ENCODE results near the gene GMPR.
"Not testable (repeated sequence)": the region's sequence is repeated elsewhere in the genome, so short reads cannot be mapped to it uniquely, and the experiment has no call there.

The GMPR gene

GRCh38 chr6:16265351-16266341 is 27.3 kb downstream of the GMPR start:
- no peaks in the 10 kb centered on the region for H3K27me3 ChIP-seq
- H3K9me3 ChIP-seq: no peaks in the 10 kb centered on the region
- no peak for TF ChIP-seq CTCF (IDR thresholded peaks at IDR 0.05)
- no peak overlapping the region for H3K27ac ChIP-seq
- DNase-seq: no peak
- intact Hi-C loops (cut with DNase I; ENCODE audit: low total_unique reads): no loop called here
- H3K4me3 ChIP-seq: no peak overlapping the region
- no peaks in the 10 kb centered on the region for H3K4me1 ChIP-seq
- peaks cover 0 to 34% (median 16%) of the 10 kb centered on the region in 3 donors for H3K36me3 ChIP-seq

- H3K9me3 ChIP-seq: no peaks in the 10 kb centered on the region
- no peak overlapping the region for H3K4me3 ChIP-seq
- no peak overlapping the region for H3K27ac ChIP-seq
- H3K27me3 ChIP-seq: no peaks in the 10 kb centered on the region
- TF ChIP-seq CTCF (IDR thresholded peaks at IDR 0.05): no peak
- intact Hi-C loops (cut with DNase I; ENCODE audit: low total_unique reads): no loop called here
- H3K4me1 ChIP-seq: no peaks in the 10 kb centered on the region
- peaks cover 0 to 34% (median 16%) of the 10 kb centered on the region in 3 donors for H3K36me3 ChIP-seq
- DNase-seq: no peak
Observed at GRCh38 chr6:16267428-16268263, 29.3 kb downstream of the GMPR start.

GRCh38 chr6:16269442-16270070 is 31.2 kb downstream of the GMPR start:
- not testable (repeated sequence) for H3K27me3 ChIP-seq, H3K4me1 ChIP-seq, H3K27ac ChIP-seq, H3K9me3 ChIP-seq, H3K4me3 ChIP-seq, DNase-seq
- intact Hi-C loops (cut with DNase I; ENCODE audit: low total_unique reads): loop anchor here (10.0 kb wide), 1 partner anchor 575 kb away; no protein-coding TSS in a partner anchor
- H3K36me3 ChIP-seq: peaks cover 0 to 34% (median 16%) of the 10 kb centered on the region in 3 donors

GRCh38 chr6:16270178-16270794 is 31.9 kb downstream of the GMPR start:
- Histone ChIP-seq H3K36me3 (peaks cover 0 to 33% (median 15%) of the 10 kb centered on the region in 3 donors), H3K4me3 (no peak overlapping the region), H3K4me1 (peaks cover 0 to 6% (median 2%) of the 10 kb centered on the region in 4 donors), H3K9me3 (no peaks in the 10 kb centered on the region), H3K27ac (no peak overlapping the region), H3K27me3 (no peaks in the 10 kb centered on the region)
- TF ChIP-seq CTCF (IDR thresholded peaks at IDR 0.05): no peak
- DNase-seq: no peak
- intact Hi-C loops (cut with DNase I; ENCODE audit: low total_unique reads): loop anchor here (10.0 kb wide), 1 partner anchor 575 kb away; no protein-coding TSS in a partner anchor

GRCh38 chr6:16271428-16271827 is 33.0 kb downstream of the GMPR start:
- TF ChIP-seq CTCF (IDR thresholded peaks at IDR 0.05): no peak
- Histone ChIP-seq H3K27me3 (no peaks in the 10 kb centered on the region), H3K4me3 (no peak overlapping the region), H3K36me3 (peaks cover 0 to 27% (median 5%) of the 10 kb centered on the region in 3 donors), H3K27ac (no peak overlapping the region), H3K9me3 (no peaks in the 10 kb centered on the region), H3K4me1 (peaks cover 0 to 6% (median 3%) of the 10 kb centered on the region in 4 donors)
- intact Hi-C loops (cut with DNase I; ENCODE audit: low total_unique reads): loop anchor here (10.0 kb wide), 1 partner anchor 577 kb away; no protein-coding TSS in a partner anchor
- DNase-seq: no peak

Data from tibial artery (tissue), 4 donors.